ENCODE data around the gene FOXP1. TPM values are rescaled to one million over a fixed set of nuclear protein-coding genes. Genes with fewer than 3 reads are reported as not detected.
A peak's percentile ranks its signal among the peaks of the same experiment; 100 is the strongest.

FOXP1 gene
- total and polyA plus RNA-seq, 2 of the 13 experiments (the other 11 are each of a cell fraction or from before 2014, with no cell fraction given) = 40.4 to 59.0 TPM

DNA sequence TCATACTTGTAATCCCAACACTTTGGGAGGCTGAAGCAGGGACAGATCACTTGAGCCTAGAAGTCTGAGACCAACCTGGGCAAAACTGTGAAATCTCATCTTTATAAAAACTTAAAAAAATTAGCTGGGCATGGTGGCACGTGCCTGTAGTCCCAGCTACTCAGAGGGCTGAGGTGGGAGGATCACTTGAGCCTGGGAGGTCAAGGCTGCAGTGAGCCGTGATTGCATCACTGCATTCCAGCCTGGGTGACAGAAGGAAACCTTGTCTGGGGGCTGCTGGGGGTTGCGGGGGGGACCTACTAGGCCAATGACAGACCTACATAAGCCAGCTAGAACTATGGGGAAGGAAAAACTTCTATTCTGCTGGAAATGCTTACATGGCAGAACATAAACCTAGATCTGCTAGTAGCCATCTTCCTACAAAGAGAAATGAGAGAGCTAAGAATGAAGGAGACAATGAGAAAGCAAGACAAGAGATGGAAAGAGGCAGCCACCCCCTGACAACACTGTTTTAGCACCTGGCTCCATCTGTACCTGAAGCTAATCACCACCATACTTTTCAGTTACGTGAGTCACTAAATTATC lies 23.9 kb downstream of the FOXP1 start (continued):
- peak; percentile 62; the same call in 1 of the 2 replicates for TF ChIP-seq DPF2 (CRISPR knock-in tag; IDR thresholded peaks at IDR 0.05; ENCODE audit: borderline replicate concordance, low read depth)
- TF ChIP-seq PITX1 (CRISPR knock-in tag; IDR thresholded peaks at IDR 0.05) = peak; percentile 89
- TF ChIP-seq, protein P1, sequence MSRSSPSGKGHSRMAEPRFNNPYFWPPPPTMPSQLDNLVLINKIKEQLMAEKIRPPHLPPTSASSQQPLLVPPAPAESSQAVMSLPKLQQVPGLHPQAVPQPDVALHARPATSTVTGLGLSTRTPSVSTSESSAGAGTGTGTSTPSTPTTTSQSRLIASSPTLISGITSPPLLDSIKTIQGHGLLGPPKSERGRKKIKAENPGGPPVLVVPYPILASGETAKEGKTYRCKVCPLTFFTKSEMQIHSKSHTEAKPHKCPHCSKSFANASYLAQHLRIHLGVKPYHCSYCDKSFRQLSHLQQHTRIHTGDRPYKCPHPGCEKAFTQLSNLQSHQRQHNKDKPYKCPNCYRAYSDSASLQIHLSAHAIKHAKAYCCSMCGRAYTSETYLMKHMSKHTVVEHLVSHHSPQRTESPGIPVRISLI (CRISPR knock-in tag; IDR thresholded peaks at IDR 0.05; ENCODE audit: borderline replicate concordance) = peak; percentile 69; the same call in 1 of the 2 replicates
- TF ChIP-seq ZNF629 (CRISPR knock-in tag; conservative IDR thresholded peaks at IDR 0.05) = no peak
- no peak for TF ChIP-seq ZNF20 (CRISPR knock-in tag; IDR thresholded peaks at IDR 0.05)
- TF ChIP-seq, protein P2, sequence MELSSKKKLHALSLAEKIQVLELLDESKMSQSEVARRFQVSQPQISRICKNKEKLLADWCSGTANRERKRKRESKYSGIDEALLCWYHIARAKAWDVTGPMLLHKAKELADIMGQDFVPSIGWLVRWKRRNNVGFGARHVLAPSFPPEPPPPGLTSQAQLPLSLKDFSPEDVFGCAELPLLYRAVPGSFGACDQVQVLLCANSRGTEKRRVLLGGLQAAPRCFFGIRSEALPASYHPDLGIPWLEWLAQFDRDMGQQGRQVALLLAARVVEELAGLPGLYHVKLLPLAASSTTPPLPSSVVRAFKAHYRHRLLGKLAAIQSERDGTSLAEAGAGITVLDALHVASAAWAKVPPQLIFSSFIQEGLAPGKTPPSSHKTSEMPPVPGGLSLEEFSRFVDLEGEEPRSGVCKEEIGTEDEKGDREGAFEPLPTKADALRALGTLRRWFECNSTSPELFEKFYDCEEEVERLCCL (CRISPR knock-in tag; IDR thresholded peaks at IDR 0.05; ENCODE audit: borderline replicate concordance) = no peak
- TF ChIP-seq, protein P3, sequence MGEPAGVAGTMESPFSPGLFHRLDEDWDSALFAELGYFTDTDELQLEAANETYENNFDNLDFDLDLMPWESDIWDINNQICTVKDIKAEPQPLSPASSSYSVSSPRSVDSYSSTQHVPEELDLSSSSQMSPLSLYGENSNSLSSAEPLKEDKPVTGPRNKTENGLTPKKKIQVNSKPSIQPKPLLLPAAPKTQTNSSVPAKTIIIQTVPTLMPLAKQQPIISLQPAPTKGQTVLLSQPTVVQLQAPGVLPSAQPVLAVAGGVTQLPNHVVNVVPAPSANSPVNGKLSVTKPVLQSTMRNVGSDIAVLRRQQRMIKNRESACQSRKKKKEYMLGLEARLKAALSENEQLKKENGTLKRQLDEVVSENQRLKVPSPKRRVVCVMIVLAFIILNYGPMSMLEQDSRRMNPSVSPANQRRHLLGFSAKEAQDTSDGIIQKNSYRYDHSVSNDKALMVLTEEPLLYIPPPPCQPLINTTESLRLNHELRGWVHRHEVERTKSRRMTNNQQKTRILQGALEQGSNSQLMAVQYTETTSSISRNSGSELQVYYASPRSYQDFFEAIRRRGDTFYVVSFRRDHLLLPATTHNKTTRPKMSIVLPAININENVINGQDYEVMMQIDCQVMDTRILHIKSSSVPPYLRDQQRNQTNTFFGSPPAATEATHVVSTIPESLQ (CRISPR knock-in tag; conservative IDR thresholded peaks at IDR 0.05) = no peak
- TF ChIP-seq NONO (IDR thresholded peaks at IDR 0.05) = no peak
- peak; percentile 64; the same call in 1 of the 2 replicates for TF ChIP-seq NONO (CRISPR knock-in tag; conservative IDR thresholded peaks at IDR 0.05)
- TF ChIP-seq, protein P4, sequence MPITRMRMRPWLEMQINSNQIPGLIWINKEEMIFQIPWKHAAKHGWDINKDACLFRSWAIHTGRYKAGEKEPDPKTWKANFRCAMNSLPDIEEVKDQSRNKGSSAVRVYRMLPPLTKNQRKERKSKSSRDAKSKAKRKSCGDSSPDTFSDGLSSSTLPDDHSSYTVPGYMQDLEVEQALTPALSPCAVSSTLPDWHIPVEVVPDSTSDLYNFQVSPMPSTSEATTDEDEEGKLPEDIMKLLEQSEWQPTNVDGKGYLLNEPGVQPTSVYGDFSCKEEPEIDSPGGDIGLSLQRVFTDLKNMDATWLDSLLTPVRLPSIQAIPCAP (CRISPR knock-in tag; IDR thresholded peaks at IDR 0.05; ENCODE audit: low read depth) = no peak
- TF ChIP-seq NCOA2 (CRISPR knock-in tag; IDR thresholded peaks at IDR 0.05) = peak; percentile 76
- TF ChIP-seq, protein P5, sequence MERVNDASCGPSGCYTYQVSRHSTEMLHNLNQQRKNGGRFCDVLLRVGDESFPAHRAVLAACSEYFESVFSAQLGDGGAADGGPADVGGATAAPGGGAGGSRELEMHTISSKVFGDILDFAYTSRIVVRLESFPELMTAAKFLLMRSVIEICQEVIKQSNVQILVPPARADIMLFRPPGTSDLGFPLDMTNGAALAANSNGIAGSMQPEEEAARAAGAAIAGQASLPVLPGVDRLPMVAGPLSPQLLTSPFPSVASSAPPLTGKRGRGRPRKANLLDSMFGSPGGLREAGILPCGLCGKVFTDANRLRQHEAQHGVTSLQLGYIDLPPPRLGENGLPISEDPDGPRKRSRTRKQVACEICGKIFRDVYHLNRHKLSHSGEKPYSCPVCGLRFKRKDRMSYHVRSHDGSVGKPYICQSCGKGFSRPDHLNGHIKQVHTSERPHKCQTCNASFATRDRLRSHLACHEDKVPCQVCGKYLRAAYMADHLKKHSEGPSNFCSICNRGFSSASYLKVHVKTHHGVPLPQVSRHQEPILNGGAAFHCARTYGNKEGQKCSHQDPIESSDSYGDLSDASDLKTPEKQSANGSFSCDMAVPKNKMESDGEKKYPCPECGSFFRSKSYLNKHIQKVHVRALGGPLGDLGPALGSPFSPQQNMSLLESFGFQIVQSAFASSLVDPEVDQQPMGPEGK (CRISPR knock-in tag; IDR thresholded peaks at IDR 0.05) = peak; percentile 98
- TF ChIP-seq, protein P6, sequence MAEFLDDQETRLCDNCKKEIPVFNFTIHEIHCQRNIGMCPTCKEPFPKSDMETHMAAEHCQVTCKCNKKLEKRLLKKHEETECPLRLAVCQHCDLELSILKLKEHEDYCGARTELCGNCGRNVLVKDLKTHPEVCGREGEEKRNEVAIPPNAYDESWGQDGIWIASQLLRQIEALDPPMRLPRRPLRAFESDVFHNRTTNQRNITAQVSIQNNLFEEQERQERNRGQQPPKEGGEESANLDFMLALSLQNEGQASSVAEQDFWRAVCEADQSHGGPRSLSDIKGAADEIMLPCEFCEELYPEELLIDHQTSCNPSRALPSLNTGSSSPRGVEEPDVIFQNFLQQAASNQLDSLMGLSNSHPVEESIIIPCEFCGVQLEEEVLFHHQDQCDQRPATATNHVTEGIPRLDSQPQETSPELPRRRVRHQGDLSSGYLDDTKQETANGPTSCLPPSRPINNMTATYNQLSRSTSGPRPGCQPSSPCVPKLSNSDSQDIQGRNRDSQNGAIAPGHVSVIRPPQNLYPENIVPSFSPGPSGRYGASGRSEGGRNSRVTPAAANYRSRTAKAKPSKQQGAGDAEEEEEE (CRISPR knock-in tag; IDR thresholded peaks at IDR 0.05; ENCODE audit: borderline replicate concordance) = no peak
- TF ChIP-seq, protein P7, sequence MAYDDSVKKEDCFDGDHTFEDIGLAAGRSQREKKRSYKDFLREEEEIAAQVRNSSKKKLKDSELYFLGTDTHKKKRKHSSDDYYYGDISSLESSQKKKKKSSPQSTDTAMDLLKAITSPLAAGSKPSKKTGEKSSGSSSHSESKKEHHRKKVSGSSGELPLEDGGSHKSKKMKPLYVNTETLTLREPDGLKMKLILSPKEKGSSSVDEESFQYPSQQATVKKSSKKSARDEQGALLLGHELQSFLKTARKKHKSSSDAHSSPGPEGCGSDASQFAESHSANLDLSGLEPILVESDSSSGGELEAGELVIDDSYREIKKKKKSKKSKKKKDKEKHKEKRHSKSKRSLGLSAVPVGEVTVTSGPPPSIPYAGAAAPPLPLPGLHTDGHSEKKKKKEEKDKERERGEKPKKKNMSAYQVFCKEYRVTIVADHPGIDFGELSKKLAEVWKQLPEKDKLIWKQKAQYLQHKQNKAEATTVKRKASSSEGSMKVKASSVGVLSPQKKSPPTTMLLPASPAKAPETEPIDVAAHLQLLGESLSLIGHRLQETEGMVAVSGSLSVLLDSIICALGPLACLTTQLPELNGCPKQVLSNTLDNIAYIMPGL (CRISPR knock-in tag; IDR thresholded peaks at IDR 0.05; ENCODE audit: borderline replicate concordance in 1 of 2, low read depth in 1 of 2) = no peak
- TF ChIP-seq, protein P8, sequence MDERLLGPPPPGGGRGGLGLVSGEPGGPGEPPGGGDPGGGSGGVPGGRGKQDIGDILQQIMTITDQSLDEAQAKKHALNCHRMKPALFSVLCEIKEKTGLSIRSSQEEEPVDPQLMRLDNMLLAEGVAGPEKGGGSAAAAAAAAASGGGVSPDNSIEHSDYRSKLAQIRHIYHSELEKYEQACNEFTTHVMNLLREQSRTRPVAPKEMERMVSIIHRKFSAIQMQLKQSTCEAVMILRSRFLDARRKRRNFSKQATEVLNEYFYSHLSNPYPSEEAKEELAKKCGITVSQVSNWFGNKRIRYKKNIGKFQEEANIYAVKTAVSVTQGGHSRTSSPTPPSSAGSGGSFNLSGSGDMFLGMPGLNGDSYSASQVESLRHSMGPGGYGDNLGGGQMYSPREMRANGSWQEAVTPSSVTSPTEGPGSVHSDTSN (CRISPR knock-in tag; IDR thresholded peaks at IDR 0.05) = no peak
